Psoas muscle (tissue), 8 donors: Measurements from ENCODE around the gene RPL5. TPM values are rescaled to one million over a fixed set of nuclear protein-coding genes. Genes with fewer than 3 reads are reported as not detected.
A peak's percentile ranks its signal among the peaks of the same experiment; 100 is the strongest.

ENCODE experiments used
- ATAC-seq, 4 donors: fragments of 200-7000 bp; cut with Tn5 transposase; one replicate each; pipeline ENCODE4 v1.9.1; 2020; ENCODE audit warnings: moderate library complexity in 3 of 4, mild to moderate bottlenecking in 2 of 4
- DNase-seq, 2 donors: peaks; one replicate each; pipeline ENCODE4 v3.0.0-alpha.2; 2020
- H3K27ac ChIP-seq: fragments of 200-600 bp; one replicate; pipeline ENCODE4 v1.8.0; 2022
- H3K27me3 ChIP-seq, 3 donors: fragments of 200-600 bp in 1 of 3; one replicate each; pipeline versions ENCODE4 v1.6.1 to v1.8.0; 2013 to 2022; ENCODE audit warnings: low read length in 2 of 3, mild to moderate bottlenecking in 2 of 3, moderate library complexity in 1 of 3; ENCODE audit not compliant: insufficient read depth in 3 of 3
- H3K36me3 ChIP-seq, 2 donors: fragments of 200-600 bp in 1 of 2; one replicate each; pipeline versions ENCODE4 v1.6.1 to v1.8.0; 2013 to 2022; ENCODE audit warnings: low read depth in 1 of 2, mild to moderate bottlenecking in 1 of 2, moderate library complexity in 1 of 2; ENCODE audit not compliant: insufficient read depth in 1 of 2
- H3K4me1 ChIP-seq: fragments of 200-600 bp; one replicate; pipeline ENCODE4 v1.8.0; 2022
- H3K4me3 ChIP-seq: fragments of 200-600 bp; one replicate; pipeline ENCODE4 v1.8.0; 2022; ENCODE audit warnings: mild to moderate bottlenecking
- H3K9me3 ChIP-seq: fragments of 200-600 bp; one replicate; pipeline ENCODE4 v1.8.0; 2022
- WGBS, 3 donors: extraction: QIAGEN DNeasy Blood & Tissue Kit; methylation state at CpG; one replicate each; pipeline versions ENCODE4 v1.1.6 to v1.1.7; 2013; 5-methylcytosine and 5-hydroxymethylcytosine counted together
- intact Hi-C, 2 donors: fragments of 100-400 bp; cut with DNase I; formaldehyde crosslinking; loops; one replicate each; pipeline versions ENCODE4 v1.11.0 to v1.14.2; 2022
- polyA plus RNA-seq, 3 donors: library from polyadenylated mRNA; stranded (reverse); fragments of 200-250 nt; gene quantifications; one replicate each; pipeline ENCODE4 v1.2.3, GENCODE V29; 2013
- total RNA-seq, 4 donors: library from RNA; stranded (reverse); fragmentation: NEBNext Ultra II Directional in 2 of 4; extraction: Animal tissue kit (Norgen Biotek cat#: 25700) in 2 of 4; gene quantifications; one replicate each; pipeline versions ENCODE4 v1.2.1 to v1.2.4, GENCODE V29; 2021 to 2023
- TF ChIP-seq, protein P1 (sequence below): fragments of 200-600 bp; IDR thresholded peaks from one replicate; pipeline ENCODE4 v1.8.0; 2022; ENCODE audit warnings: antibody characterized with exemption
- donor health status: healthy with polysubstance abuse.
- donor health status: DM: no; HTN: no; CAD: no; lungs with moderate emphysema.
- donor health status: Bipolar disorder and iron deficiency.
- donor health status: healthy.
- donor health status: DM: yes; HTN: yes; CAD: no.
- donor health status: DM: no; HTN: no; CAD: no.
- donor health status: DM: no; HTN: no; CAD: no.
- donor health status: DM: yes; HTN: yes; CAD: no.

Gene RPL5
- total and polyA plus RNA-seq, 7 donors = 353 to 1,760 (median 601) TPM

GRCh38 chr1:92817137-92817697 lies 14.6 kb upstream of the RPL5 start:
- no peak for DNase-seq
- TF ChIP-seq, protein P1, sequence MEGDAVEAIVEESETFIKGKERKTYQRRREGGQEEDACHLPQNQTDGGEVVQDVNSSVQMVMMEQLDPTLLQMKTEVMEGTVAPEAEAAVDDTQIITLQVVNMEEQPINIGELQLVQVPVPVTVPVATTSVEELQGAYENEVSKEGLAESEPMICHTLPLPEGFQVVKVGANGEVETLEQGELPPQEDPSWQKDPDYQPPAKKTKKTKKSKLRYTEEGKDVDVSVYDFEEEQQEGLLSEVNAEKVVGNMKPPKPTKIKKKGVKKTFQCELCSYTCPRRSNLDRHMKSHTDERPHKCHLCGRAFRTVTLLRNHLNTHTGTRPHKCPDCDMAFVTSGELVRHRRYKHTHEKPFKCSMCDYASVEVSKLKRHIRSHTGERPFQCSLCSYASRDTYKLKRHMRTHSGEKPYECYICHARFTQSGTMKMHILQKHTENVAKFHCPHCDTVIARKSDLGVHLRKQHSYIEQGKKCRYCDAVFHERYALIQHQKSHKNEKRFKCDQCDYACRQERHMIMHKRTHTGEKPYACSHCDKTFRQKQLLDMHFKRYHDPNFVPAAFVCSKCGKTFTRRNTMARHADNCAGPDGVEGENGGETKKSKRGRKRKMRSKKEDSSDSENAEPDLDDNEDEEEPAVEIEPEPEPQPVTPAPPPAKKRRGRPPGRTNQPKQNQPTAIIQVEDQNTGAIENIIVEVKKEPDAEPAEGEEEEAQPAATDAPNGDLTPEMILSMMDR = no peak
- 45 to 60% (median 59%) methylated on average over 1 of the region's 1 CpG for WGBS, 3 donors
- H3K36me3 ChIP-seq = no peaks in the 10 kb centered on the region
- H3K9me3 ChIP-seq = no peaks in the 10 kb centered on the region
- no peak overlapping the region for H3K27ac ChIP-seq
- no peak overlapping the region for H3K4me3 ChIP-seq
- intact Hi-C loops = loop anchor here (5.0 kb wide), 2 partner anchors 65 to 70 kb away; no protein-coding TSS in a partner anchor
- H3K4me1 ChIP-seq = no peaks in the 10 kb centered on the region
- no peak for ATAC-seq
- H3K27me3 ChIP-seq = no peaks in the 10 kb centered on the region

DNA sequence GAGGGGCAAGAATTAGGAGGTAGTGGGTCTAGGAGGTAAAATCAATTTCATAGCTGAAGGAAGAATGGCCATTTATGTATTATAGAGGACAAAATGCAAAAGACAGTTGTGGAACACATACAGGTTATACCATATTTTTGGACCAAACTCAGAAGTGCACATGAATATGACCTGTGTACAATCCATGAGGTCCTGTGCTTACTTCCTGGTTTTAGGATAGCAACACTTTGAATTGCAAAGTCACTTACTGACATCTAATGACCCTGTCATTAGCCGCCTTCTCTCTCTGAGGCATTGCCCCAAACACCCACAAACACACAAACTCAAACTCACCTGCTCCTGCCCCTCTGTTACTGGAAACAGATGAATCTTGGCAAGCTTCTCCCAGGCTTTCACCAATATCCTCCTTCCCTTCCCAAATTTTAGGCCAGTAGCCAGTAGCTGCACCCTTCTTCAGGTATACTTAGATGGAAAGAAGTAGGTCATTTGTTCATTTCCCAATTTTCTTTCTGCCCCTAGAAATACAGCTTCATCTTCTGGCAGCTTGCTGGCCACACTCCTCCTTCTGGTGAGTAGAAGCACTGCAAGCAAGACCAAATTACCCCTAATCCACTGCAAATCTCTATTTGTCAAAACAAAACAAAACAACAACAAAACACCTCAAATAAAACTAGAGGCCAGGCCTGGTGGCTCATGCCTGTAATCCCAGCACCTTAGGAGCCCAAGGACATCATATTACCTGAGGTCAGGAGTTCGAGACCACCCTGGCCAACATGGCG lies 13.7 kb upstream of the RPL5 start:
- intact Hi-C loops = loop anchor here (5.0 kb wide), 2 partner anchors 66 to 71 kb away; no protein-coding TSS in a partner anchor
- Histone ChIP-seq H3K36me3 (no peaks in the 10 kb centered on the region), H3K9me3 (no peaks in the 10 kb centered on the region), H3K27me3 (no peaks in the 10 kb centered on the region), H3K4me1 (no peaks in the 10 kb centered on the region), H3K27ac (no peak overlapping the region), H3K4me3 (no peak overlapping the region)
- WGBS, 3 donors = 92 to 94% (median 93%) methylated on average over 3 of the region's 3 CpGs
- no peak for DNase-seq
- TF ChIP-seq, protein P1 = peak; percentile 61
- peak in 2 of 4 donors; percentile 46 to 67 for ATAC-seq

DNA sequence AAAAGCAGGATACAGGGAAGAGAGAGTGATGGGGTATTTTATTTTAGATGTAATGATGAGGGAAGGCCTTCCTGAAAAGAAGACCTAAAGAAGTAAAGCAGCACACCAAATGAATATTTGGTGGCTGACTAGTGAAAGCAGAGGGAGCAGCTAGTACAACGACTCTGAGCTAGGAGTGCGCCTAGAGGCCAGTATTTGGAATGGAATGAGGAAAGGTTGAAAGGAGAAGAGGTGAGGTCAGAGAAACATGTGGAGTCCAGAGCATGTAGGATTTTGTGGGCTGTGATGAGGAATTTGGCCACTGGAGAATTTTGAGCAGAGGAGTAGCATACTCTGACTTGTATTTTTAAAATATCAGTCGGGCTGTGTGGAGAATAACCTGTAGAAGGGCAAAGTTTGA lies 11.8 kb upstream of the RPL5 start:
- no peak overlapping the region for H3K4me3 ChIP-seq
- no peak for ATAC-seq
- no peaks in the 10 kb centered on the region for H3K27me3 ChIP-seq
- TF ChIP-seq, protein P1 = no peak
- H3K36me3 ChIP-seq = no peaks in the 10 kb centered on the region
- no peak overlapping the region for H3K27ac ChIP-seq
- intact Hi-C loops = no loop called here
- H3K4me1 ChIP-seq = no peaks in the 10 kb centered on the region
- WGBS, 3 donors = 68 to 72% (median 68%) methylated on average over 3 of the region's 3 CpGs
- no peaks in the 10 kb centered on the region for H3K9me3 ChIP-seq
- DNase-seq = no peak

DNA sequence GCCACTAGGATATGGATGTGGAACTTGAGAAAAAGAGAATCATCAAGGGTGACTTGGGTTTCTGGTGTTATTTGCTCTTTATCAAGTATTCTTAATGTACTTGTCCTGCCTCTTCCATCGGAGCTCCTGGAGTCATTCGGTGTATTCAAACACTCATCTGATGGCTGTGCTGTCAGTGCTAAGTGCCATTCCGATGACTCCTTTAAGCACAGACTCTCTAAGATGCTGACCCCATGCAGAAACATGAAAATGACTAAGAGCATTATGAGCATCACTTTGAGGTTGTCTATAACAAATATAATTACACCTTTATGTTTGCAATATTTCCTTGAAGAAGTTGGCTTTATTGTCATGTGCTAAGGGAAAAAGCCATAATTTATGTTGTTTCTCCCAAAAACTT lies 11.3 kb upstream of the RPL5 start:
- Histone ChIP-seq H3K27ac (no peak overlapping the region), H3K36me3 (no peaks in the 10 kb centered on the region), H3K27me3 (no peaks in the 10 kb centered on the region), H3K4me3 (no peak overlapping the region), H3K9me3 (no peaks in the 10 kb centered on the region), H3K4me1 (no peaks in the 10 kb centered on the region)
- intact Hi-C loops = no loop called here
- DNase-seq = no peak
- no peak for ATAC-seq
- TF ChIP-seq, protein P1 = no peak
- 86 to 92% (median 90%) methylated on average over 3 of the region's 3 CpGs for WGBS, 3 donors
